Lung (tissue), 12 donors: ENCODE measurements around the gene CDC6. TPM values are rescaled to one million over a fixed set of nuclear protein-coding genes. Genes with fewer than 3 reads are reported as not detected.

Experiments used
- ATAC-seq: fragments of 200-7000 bp; cut with Tn5 transposase; one replicate; pipeline ENCODE4 v1.9.1; 2020; ENCODE audit warnings: moderate number of reproducible peaks; ENCODE audit not compliant: insufficient read depth, low FRiP score
- DNase-seq, 3 donors: peaks; one replicate each; pipeline ENCODE4 v3.0.0-alpha.2; 2013 to 2017
- H3K27ac ChIP-seq, 2 donors: one replicate each; pipeline ENCODE4 v1.5.1; 2013; ENCODE audit warnings: mild to moderate bottlenecking in 2 of 2, moderate library complexity in 2 of 2, control low read depth in 1 of 2, inconsistent platforms in 1 of 2, low read depth in 1 of 2, low read length in 1 of 2
- H3K27me3 ChIP-seq, 3 donors: one replicate each; pipeline ENCODE4 v1.5.1; 2013; ENCODE audit warnings: low read length in 2 of 3; ENCODE audit not compliant: control insufficient read depth in 3 of 3, insufficient read depth in 3 of 3
- H3K36me3 ChIP-seq, 4 donors: one replicate each; pipeline ENCODE4 v1.5.1; 2013; ENCODE audit warnings: low read length in 4 of 4, mild to moderate bottlenecking in 1 of 4, moderate library complexity in 1 of 4; ENCODE audit not compliant: control insufficient read depth in 4 of 4, insufficient read depth in 4 of 4
- H3K4me1 ChIP-seq, 5 donors: one replicate each; pipeline ENCODE4 v1.5.1; 2013; ENCODE audit warnings: low read length in 5 of 5, mild to moderate bottlenecking in 2 of 5, moderate library complexity in 1 of 5; ENCODE audit not compliant: control insufficient read depth in 5 of 5, insufficient read depth in 5 of 5
- H3K4me3 ChIP-seq: one replicate; pipeline ENCODE4 v1.5.1; 2013; ENCODE audit warnings: mild to moderate bottlenecking, control low read depth, moderate library complexity
- H3K9ac ChIP-seq, 2 donors: one replicate each; pipeline ENCODE4 v1.5.1; 2013; ENCODE audit warnings: low read length in 2 of 2, control low read depth in 1 of 2; ENCODE audit not compliant: insufficient read depth in 1 of 2
- H3K9me3 ChIP-seq, 4 donors: one replicate each; pipeline ENCODE4 v1.5.1; 2013; ENCODE audit warnings: low read length in 3 of 4, mild to moderate bottlenecking in 1 of 4, moderate library complexity in 1 of 4; ENCODE audit not compliant: control insufficient read depth in 4 of 4, insufficient read depth in 3 of 4
- WGBS, 2 donors: extraction: QIAGEN DNeasy Blood & Tissue Kit; methylation state at CpG; one replicate each; pipeline ENCODE4 v1.1.7; 2013; 5-methylcytosine and 5-hydroxymethylcytosine counted together
- polyA plus RNA-seq, 2 donors: library from polyadenylated mRNA; stranded (reverse); fragments of 200-250 nt; gene quantifications; one replicate each; pipeline ENCODE4 v1.2.1, GENCODE V29; 2013
- total RNA-seq, 2 donors: library from RNA; depleted of rRNA in 1 of 2; stranded (reverse); fragments of >200 nt in 1 of 2; gene quantifications; one replicate each; pipeline ENCODE4 v1.2.1, GENCODE V29; 2014 to 2021
- TF ChIP-seq, protein P1 (sequence below): IDR thresholded peaks from 2 replicates; pipeline ENCODE4 v1.5.1; 2012; ENCODE audit warnings: mild to moderate bottlenecking; ENCODE audit errors: control extremely low read depth, extremely low read depth
- donor health status: control.
- donor health status: control.
- donor health status: Bipolar disorder and iron deficiency.
- donor health status: healthy.
- donor health status: DM: yes; HTN: yes; CAD: no.

Gene CDC6
- total and polyA plus RNA-seq, 4 donors, result 3.3 to 6.0 (median 5.6) TPM

DNA sequence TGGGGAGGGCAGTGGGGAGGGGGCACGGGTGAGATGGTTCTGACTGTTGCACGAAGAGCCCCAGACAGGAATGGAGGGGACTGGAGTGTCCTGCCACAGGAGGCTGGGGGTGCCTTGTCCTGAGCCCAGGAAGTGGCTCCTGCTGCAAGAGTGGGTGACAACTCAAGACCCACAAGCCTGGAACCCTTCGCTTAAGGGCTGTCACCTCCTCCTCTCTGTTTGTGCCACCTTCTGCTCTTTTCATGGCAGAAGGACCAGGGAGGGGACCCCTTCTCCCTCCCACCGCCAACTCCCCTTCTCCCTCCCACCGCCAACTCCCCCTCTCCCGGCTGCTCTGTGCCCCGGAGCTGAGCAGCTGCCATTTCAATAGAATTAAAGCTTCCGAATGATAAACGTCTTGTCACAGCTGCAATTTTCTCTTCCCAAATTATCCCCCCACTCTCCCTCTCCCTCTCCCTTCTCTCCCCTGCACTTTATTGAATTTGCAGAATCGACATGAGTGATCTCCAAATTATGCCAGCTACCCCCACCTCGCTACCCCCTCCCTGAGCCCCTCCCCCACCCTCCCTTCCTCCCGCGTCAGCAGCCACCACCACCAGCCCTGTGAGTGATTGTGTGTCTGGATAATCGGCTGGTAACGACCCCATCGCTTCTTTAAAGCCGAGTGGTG lies 63.1 kb downstream of the CDC6 start:
- Histone ChIP-seq H3K27ac (peak overlapping the region in 1 of 2 donors; percentile 71), H3K27me3 (no peaks in the 10 kb centered on the region), H3K9me3 (no peaks in the 10 kb centered on the region), H3K4me3 (no peak overlapping the region), H3K9ac (no peak overlapping the region), H3K4me1 (peaks cover 33 to 71% (median 48%) of the 10 kb centered on the region in 5 donors), H3K36me3 (peaks cover 0 to 58% (median 36%) of the 10 kb centered on the region in 4 donors)
- ATAC-seq, result no peak
- TF ChIP-seq, protein P1, sequence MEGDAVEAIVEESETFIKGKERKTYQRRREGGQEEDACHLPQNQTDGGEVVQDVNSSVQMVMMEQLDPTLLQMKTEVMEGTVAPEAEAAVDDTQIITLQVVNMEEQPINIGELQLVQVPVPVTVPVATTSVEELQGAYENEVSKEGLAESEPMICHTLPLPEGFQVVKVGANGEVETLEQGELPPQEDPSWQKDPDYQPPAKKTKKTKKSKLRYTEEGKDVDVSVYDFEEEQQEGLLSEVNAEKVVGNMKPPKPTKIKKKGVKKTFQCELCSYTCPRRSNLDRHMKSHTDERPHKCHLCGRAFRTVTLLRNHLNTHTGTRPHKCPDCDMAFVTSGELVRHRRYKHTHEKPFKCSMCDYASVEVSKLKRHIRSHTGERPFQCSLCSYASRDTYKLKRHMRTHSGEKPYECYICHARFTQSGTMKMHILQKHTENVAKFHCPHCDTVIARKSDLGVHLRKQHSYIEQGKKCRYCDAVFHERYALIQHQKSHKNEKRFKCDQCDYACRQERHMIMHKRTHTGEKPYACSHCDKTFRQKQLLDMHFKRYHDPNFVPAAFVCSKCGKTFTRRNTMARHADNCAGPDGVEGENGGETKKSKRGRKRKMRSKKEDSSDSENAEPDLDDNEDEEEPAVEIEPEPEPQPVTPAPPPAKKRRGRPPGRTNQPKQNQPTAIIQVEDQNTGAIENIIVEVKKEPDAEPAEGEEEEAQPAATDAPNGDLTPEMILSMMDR, result no peak
- WGBS, 2 donors, result 61 to 73% methylated on average over 17 of the region's 17 CpGs
- peak in 2 of 3 donors; percentile 50 to 62 for DNase-seq

DNA sequence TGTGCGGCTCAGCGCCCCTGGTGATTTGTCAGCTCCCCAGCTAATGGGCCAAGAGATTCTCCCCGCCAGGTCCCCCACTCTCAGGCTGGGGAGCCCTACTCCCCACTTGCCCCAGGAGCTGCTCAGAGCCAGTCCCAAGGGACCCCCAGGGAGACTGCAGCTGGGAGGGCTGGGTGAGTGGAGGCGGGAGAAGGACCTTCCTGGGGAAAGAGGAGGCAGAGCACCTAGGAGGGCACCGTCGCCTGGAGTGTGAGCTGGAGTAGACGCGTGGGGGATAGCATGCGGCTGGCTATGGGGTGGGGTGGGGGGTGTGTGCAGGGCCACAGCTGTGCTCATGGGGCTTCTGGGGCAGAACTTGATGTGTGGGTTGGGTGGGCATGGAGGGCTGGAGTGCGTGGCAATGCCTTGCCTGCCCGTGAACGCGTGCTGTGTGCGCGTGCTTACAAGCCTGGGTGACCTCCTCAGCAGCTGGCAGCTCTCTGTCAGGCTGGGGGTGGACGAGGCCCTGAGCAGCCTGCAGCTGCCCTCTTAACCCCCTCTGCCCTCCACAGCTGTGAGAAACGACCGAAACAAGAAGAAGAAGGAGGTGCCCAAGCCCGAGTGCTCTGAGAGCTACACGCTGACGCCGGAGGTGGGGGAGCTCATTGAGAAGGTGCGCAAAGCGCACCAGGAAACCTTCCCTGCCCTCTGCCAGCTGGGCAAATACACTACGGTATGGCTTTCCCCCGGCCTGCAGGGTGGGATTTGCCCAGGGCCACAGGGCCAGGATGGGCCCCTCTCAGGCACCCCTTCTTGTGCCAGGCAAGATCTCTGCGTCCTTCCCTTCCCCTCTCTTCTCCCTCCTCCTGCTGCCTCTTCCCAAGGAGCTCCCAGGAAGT lies 63.9 kb downstream of the CDC6 start:
- Histone ChIP-seq H3K9ac (no peak overlapping the region), H3K9me3 (no peaks in the 10 kb centered on the region), H3K27ac (peak overlapping the region in 1 of 2 donors; percentile 26), H3K36me3 (peaks cover 0 to 64% (median 38%) of the 10 kb centered on the region in 4 donors), H3K4me3 (no peak overlapping the region), H3K27me3 (no peaks in the 10 kb centered on the region), H3K4me1 (peaks cover 29 to 69% (median 40%) of the 10 kb centered on the region in 5 donors)
- DNase-seq (peak in 1 of 3 donors; percentile 25), ATAC-seq (no peak)
- 80 to 84% methylated on average over 27 of the region's 27 CpGs for WGBS, 2 donors
- TF ChIP-seq, protein P1, result no peak

DNA sequence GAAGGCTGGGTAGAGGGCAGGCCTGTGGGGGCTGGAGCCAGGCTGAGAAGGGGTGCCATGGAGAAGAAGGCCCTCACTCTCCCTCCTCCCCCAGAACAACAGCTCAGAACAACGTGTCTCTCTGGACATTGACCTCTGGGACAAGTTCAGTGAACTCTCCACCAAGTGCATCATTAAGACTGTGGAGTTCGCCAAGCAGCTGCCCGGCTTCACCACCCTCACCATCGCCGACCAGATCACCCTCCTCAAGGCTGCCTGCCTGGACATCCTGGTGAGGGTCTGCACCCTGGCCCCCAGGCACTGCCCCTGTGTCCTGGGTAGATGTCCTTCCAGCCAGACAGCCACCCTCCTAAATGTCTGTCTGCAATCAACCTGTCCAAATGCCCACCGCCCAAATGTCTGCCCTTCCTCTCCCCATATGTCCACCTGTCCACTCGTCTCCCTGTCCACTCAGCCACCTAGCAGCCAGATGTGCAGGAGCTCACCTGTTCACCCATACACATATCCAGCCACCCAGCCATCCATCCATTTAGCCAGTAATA lies 64.6 kb downstream of the CDC6 start:
- 80 to 86% methylated on average over 7 of the region's 7 CpGs for WGBS, 2 donors
- DNase-seq (no peak), ATAC-seq (no peak)
- Histone ChIP-seq H3K4me3 (no peak overlapping the region), H3K27me3 (no peaks in the 10 kb centered on the region), H3K36me3 (peaks cover 0 to 67% (median 38%) of the 10 kb centered on the region in 4 donors), H3K4me1 (peaks cover 22 to 62% (median 33%) of the 10 kb centered on the region in 5 donors), H3K9ac (no peak overlapping the region), H3K27ac (peak overlapping the region in 1 of 2 donors; percentile 26), H3K9me3 (no peaks in the 10 kb centered on the region)
- TF ChIP-seq, protein P1, result no peak
